HG03045 (cell line): ENCODE data around the gene CT83.

ENCODE experiments used
- ATAC-seq: cut with Tn5 transposase; IDR thresholded peaks from one replicate; pipeline ENCODE4 v1.9.1; 2021; ENCODE audit warnings: mild to moderate bottlenecking, moderate library complexity; ENCODE audit not compliant: unreplicated experiment

Gene CT83, protein sequence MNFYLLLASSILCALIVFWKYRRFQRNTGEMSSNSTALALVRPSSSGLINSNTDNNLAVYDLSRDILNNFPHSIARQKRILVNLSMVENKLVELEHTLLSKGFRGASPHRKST

GRCh38 chrX:116462822-116463221 is at the start of gene CT83:
Gene CT83 (minus strand): TSS chrX:116462976. CDS start chrX:116462856, 120 bp downstream.
- no peak for ATAC-seq

DNA sequence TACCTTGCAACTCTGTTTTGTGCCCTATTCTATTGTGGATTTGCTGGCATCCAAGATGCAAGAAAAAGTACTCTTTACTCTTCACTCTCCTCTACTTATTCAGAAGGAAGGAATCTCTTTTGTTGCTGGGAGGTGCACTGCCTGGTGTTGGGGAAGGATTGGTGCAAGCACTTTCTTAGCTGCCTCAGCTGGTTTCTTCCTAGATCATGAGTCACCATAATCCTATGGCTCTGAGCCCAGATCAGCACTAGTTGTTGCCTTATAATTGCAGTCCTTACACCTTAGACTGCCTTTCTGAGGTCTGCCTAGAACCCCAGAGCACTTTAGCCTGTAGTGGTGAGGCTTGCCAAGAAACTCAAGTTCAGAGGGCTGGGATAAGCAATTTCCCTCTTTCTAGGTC is 37.0 kb upstream of the CT83 start:
- ATAC-seq = no peak

GRCh38 chrX:116493271-116493670 is 30.5 kb upstream of the CT83 start:
- no peak for ATAC-seq

GRCh38 chrX:116490104-116490503 is 27.3 kb upstream of the CT83 start:
- ATAC-seq = no peak

DNA sequence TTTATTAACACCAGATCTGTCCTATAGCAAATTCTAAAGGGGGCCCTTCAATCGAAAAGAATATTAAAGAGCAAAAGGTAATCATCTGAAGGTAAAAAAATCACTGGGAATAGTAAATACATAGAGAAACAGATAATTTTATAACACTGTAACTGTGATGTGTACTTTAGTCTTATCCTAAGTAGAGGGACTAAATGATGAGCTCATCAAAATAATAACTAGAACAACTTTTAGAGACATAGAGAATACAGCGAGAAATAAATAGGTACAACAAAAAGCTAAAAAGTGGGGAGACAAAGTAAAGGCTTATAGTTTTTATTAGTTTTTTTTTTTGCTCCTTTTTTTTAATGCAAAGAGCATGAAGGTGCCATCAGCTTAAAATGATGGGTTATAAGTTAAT is 17.3 kb upstream of the CT83 start:
- no peak for ATAC-seq

DNA sequence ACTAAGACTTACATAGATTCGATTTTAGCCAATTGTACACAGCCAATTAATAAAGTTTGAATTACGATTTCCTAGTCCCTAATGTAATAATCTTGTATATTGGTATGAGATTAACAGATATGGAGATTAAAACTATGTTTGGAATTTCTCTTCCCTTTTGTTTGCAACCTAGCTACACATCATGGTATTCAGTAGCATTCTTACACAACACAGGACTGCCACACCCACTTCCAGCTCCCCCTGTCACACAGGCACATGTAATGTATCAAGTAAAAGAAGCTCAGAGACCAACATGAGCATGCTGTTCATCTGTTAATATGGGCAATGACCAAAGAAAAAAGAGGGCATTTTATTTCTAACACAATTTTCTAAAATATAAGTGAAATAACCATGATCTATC is 13.6 kb downstream of the CT83 start:
- ATAC-seq = no peak

GRCh38 chrX:116436358-116436816 is 26.4 kb downstream of the CT83 start, which contains the start of gene SLC6A14:
Gene SLC6A14 (plus strand): TSS chrX:116436606. CDS start chrX:116436710, 104 bp downstream.
- ATAC-seq = no peak

DNA sequence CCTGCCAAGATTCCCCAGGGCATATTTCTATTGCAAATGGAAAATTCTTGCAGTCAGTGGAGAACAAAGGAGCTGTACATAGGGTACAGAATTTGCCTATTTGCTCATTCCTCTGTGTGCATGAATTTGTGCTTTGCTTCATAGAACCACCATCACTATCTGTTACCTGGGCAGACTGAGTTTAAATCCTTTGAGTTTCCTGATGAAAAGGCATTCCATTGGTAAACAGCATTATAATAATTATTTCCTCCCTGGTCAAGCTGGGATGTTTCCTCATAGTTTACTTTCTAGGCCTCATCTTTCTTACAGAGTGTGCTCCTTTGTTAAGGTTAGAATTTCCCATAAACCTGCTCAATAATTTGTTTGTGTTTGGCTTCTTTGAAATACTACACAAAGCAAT is 27.2 kb downstream of the CT83 start:
- no peak for ATAC-seq

DNA sequence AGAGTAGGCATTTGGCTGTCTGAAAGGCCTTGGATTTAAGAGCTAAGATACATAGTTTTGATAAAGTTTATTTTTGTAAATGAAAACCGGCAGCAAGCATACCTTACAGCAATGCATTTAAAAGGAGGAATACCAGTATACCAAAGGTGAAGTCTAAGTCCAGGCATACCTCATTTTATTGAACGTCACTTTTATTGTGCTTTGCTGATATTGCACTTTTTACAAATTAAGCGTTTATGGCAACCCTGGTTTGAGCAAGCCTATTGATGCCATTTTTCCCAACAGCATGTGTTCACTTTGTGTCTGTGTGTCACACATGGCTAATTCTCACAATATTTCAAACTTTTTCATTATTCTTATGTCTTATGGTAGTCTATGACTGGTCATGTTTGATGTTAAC is 34.8 kb downstream of the CT83 start:
- no peak for ATAC-seq

- no peak for ATAC-seq
Measured at GRCh38 chrX:116417968-116418367, 44.8 kb downstream of the CT83 start.

GRCh38 chrX:116417214-116417613 is 45.6 kb downstream of the CT83 start:
- no peak for ATAC-seq

DNA sequence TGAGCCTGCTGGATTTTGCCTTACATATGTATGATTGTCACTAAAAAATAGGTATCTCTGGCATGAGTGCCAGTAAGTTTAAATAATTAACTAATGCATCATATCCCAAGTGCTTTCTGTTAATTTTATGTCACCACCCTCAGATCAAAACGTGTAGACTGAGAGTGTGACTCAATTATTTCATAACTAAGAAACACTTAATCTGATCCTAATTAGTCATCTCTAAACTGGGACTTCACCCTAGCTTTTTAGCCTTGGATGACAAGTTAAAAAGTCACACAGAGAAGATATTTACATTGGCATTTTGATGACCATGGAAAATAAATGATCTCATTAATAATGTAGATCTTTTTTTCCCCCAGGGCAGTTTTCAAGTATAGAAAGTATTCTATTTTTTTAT is 49.5 kb downstream of the CT83 start:
- no peak for ATAC-seq
